ENCODE measurements around the gene PDGFD. TPM values are rescaled to one million over a fixed set of nuclear protein-coding genes. Genes with fewer than 3 reads are reported as not detected.
A peak's percentile ranks its signal among the peaks of the same experiment; 100 is the strongest.

The PDGFD gene
- total RNA-seq, 1 donor from 2014 or later = 19.6 TPM

DNA sequence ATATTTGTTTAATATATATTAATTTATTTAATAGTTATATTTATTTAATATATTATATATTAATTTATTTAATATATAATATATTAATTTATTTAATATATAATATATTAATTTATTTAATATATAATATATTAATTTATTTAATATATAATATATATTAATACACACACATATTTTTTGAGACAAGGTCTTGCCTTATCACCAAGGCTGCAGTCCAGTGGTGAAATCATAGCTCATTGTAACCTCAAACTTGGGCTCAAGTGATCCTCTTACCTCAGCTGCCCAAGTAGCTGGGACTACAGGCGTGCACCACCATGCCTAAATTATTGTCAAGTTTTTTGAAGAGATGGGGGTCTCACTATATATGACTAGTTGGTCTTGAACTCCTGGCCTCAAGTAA, 178.9 kb downstream of the PDGFD start:
- DNase-seq (ENCODE audit: low spot score) (no peak), ATAC-seq (no peak)
- intact Hi-C loops (cut with DNase I) = no loop called here

DNA sequence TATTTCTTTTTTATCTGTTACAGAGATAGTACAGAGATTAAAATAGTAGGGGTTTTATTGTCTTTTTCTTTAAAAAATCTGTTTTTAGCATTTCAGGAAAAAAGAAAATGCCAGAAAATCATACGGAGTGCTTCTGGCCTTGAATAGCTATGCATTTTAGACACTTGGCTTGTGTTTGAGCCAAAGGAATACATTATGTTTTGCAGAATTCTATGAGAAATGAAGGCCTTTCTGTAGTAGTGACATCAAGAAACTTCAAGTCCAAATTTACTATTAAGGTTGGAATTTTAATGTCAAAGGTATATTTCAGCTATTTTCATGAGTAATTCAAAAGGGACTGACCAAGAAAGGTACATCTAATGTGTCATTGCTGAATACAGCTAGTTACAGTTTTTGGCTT, 183.8 kb downstream of the PDGFD start:
- intact Hi-C loops (cut with DNase I) = no loop called here
- DNase-seq (ENCODE audit: low spot score) (no peak), ATAC-seq (no peak)

DNA sequence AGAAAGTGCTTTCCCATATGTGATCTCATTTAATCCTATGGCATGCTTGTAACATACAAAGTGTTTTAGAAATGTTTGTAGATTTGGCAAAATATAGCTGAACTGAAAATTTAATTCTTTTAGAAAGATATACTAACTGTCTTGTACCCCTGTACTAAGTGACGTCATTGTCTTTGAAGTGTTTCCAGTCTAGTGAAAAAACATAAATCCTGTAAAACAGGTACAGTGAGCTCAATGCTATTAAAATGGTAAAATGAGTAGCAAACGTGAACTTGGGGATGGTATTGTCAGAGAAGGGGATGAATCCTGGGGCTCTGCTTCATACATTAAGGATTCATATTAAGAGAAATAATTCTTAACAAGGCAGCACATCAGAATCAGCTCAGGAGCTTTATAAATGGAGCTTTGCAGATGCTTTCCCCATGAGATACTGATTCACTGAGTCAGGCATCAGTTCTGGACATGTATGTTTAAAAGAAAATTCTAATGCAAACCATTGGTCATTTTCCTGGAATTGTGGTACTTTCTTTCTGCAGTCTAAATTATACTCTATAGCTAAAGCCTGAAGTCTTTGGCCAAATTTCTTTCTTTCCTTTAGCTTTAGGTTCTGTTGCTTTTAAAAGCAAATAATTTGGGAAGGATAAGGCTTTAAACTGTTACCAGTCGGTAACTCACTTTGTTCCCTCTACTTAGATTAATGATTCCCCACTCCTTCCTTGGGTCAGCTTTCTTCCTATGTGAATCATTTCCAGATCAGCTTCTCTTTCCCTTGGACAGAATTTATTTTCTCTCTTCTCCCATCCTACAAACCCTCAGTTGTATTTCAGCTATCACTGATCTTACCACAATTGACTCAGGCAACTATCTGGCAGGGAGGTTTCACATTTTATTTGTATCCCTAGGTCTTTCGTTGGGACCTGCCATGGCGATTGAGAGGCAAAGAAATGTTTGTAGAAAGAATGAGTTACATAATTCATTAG, 185.0 kb downstream of the PDGFD start:
- DNase-seq (ENCODE audit: low spot score) (no peak), ATAC-seq (no peak)
- intact Hi-C loops (cut with DNase I) = no loop called here

DNA sequence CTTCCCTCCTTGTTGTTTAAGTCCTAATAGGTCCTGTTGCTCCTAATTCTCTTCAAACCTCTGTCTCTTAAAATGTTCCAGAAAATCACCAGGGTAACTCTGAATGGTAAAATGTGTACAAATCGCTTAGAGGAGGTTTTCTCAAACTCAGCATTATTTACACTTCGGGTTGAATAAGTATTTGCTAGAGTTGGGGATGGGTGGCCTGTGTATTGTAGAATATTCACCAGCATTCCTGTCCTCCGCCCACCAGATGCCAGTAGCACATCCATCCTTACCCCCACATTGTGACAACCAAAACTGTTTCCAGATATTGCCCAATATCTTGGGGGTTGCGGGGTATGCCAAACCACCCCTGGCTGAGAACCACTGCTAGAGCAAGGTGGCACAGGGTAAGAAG, 191.9 kb downstream of the PDGFD start:
- intact Hi-C loops (cut with DNase I) = no loop called here
- DNase-seq (ENCODE audit: low spot score) (no peak), ATAC-seq (no peak)

DNA sequence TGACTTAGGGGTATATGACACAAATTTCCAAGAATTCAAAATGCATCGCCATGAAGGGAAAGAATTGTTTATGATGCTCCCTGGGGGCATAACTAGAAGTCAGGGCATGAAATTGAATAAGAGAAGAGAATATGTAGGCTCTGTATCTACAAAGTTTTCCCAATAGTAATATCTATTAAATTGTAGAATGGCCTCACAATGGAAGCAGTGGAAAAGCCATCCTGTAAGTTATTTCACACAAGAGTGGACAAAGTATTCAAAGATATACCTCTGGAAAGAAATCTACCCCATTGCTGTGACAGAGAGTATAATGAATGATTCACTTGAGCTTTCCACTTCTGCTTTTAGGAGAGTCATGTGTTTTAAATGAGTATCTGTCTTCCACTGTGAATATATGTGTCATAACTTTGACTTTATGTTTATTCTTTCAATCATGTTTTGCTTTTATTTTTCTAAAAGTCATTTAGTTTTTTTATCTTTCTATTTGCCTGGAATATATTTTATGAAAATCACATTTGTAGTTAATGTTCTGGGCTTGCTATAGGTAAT, 193.2 kb downstream of the PDGFD start:
- intact Hi-C loops (cut with DNase I) = no loop called here
- ATAC-seq = no peak

DNA sequence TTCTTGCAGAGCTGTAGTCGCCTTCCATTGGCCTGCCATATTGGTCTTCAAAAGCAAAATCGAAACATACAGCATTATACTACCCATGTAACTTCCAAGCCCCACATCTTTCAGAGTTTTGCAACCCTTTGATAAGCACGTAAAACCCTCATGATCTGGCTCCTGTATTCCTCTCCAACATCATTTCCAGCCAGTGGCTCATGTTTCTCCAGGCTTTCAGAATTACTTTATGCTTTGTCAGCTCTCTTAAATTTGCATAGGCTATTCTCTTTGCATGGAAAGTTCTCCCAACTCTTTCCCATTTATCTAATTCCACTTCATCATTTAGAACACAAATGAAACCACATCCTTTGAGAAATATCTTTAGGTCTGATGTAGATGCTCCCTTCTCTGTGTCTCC, 195.3 kb downstream of the PDGFD start:
- DNase-seq (ENCODE audit: low spot score) = no peak
- intact Hi-C loops (cut with DNase I) = no loop called here
- no peak for ATAC-seq

More for the DNA sequence above, 193.2 kb downstream of the PDGFD start:
- DNase-seq (ENCODE audit: low spot score) = no peak

DNA sequence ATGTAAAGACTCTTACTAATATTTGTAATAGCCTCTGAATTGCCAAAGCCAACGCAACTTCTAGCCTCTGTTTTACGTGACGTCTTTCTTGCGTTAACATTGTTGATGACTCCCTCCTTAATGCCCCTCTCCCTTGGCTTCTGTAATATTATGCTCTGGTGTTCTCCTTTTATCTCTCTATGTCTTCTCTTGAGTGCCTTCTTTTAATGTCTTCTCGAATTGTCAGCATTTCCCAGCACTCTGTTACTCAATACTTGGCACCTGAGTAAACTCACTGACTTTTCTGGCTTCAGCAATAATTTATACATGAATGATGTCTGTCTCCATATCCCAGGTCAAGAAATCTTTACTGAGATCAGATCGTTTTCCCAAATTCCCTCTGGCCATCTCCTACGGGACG, 196.0 kb downstream of the PDGFD start:
- intact Hi-C loops (cut with DNase I) = no loop called here
- ATAC-seq (no peak), DNase-seq (ENCODE audit: low spot score) (no peak)

DNA sequence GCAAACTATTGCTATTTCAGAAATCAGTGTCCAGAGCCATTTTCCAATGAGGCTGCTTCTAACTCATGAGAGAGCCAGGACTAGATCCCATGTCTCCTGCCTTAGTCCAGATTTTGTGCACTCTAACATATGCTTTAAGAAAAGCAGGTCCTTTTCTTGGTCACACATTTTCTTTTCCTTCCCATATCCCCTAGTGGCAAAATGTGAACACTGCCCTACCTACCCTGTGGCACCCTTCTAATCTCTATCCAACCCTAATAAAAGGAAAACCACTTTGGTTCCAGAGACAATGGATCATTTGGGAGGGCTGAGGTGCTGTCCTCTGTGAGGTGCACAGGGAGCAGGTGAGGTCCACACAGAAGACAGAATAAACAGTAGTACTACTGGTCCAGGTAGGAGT, 199.6 kb downstream of the PDGFD start:
- intact Hi-C loops (cut with DNase I) = no loop called here
- DNase-seq (ENCODE audit: low spot score) = no peak
- no peak for ATAC-seq

DNA sequence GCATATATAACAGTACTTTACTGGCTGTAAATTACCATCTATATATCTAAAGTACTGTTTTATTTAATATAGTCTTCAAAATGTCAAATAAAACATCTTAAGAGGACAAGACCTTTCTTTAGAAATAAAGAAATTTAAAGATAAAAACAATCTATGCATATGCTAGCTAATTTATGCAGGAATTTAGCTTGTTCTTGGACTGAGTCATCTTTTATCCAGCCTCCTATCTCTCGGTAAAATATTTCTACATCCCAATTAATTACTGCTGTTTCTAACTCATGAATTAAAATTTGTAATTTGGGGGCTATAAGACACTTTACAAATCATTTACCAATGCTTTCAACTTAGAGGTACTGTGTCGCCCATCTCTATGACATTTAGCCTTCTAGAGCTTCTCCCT, 200.3 kb downstream of the PDGFD start:
- no peak for ATAC-seq
- no peak for DNase-seq (ENCODE audit: low spot score)
- intact Hi-C loops (cut with DNase I) = no loop called here

DNA sequence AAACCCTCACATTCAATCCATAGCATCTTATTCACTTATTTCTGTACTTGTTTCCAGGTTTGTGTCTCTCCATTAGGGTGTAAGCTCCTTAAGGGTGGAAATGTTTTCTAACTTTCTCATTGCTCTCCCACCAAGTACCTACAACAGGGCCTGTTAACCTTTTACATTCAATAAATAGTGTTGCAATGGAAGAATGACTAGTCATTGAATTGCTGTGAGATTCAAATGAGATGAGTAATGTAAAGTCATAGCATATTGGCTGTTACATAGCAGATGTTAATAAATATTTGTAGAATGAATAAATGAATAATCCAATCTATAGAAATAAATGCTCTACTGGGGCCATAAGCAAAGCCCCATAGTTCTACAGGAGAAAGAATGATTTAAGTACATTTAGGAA, 202.9 kb downstream of the PDGFD start:
- ATAC-seq (no peak), DNase-seq (ENCODE audit: low spot score) (no peak)
- intact Hi-C loops (cut with DNase I) = no loop called here

DNA sequence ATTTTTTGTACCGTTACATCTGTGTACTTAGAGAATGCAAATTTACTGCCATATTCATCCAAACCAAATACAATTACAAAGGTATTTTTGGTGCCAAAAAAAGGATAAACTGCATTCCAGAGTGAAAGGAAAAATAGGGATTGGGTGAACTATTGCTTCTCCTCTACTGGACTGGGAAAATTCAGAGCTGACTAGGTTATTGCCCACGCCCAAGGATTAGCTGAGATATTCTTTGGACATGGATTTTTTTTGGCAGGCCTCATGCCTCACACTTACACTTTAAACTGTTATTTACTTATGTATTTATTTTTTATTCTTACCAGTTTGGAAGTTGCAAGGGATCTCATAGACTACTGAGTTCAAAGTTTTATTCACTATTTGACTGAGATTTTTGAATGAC, 203.8 kb downstream of the PDGFD start:
- no peak for DNase-seq (ENCODE audit: low spot score)
- no peak for ATAC-seq
- intact Hi-C loops (cut with DNase I) = no loop called here

DNA sequence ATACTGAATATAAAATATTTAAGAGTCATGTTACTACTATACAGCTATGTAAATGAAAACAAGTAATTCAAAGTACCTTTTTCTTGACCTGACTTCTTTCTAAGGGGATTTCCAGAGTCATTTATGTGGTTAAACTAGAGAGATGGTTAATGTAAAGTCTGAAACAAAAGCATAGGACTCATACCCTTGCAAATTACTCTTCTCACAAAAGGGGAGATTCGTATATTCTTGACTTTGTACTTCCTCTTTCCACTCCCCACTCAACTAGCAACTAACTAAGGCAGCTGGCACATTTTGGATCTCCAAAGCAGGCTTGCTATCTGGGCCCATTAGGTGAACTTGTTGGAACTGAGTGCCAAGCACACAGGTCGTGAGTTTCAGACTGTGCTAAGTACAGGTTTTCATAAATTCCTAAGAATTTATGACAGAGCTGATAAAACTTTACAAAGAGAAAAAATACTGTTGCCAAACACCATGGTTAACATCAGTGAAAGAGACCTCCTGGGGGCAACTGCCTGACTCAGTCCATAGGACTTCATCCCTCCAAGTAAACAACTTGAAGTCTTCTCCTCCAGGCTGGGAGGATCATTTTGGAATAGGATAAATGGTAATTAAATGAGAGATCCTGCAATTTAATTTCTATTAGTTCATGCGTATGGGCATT, 204.5 kb downstream of the PDGFD start:
- intact Hi-C loops (cut with DNase I) = no loop called here
- ATAC-seq (no peak), DNase-seq (ENCODE audit: low spot score) (no peak)

DNA sequence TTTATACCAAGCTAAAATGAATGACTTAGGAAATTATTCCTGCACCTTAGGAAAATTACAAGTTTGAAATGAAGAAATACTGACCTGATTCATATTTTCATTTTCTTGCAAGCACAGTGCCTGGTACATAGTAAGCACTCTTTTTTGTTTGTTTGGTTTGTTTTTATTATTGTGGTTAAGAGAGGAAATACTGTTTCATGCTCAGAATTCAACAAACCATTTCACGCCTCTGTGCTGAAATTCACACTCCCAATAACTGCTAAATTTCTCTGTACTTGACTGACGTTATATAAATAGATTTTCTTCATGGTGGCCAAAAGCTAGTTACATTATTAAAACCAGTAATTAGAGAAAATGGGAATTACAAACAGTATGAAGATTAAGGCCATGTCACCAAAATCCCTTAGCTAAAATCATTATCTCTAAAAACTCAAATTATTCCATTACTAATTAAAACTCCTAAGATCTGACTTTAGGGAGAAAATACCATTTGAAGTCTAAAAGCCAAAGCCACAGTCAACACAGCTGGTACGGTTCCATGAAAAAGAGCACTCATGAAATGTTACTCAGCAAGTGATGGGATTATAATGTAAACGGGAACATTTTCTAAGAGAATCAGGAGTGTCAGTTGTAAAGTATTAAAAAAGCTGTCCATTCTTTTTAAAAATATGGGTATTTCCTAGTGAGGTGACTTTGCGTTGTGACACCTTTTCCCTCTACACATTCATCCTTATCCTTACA, 205.3 kb downstream of the PDGFD start:
- no peak for ATAC-seq
- intact Hi-C loops (cut with DNase I) = no loop called here

DNA sequence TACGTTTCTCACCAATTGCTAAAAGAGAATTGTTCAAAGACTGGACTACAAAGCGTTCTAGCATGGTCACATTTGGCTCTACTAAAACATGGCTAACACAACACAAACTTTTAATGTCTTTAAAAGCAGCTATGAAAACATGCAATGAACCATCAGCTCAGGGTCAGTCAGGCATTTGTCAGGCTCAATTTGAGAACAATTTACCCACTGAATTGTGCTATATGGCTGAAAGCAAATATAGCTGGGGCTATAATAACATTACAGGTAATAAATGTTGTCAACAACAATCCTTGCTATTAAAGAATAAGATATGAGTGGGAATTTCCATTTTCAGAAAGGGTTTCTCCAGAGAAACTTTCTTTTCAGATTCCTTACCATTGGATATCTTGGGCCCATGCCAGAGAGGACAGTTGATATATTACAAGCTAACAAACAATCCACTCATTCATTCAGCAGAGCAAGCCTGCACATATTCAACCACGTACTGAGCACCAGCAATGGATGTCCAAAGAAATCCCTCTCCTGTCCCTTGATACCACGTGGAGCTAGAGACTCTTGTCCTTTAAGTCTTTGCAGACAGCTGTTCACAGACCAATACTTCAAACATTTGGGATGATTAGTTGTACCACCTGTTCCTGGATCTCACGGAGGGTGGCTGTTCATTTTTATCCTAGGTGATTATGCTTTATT, 210.0 kb downstream of the PDGFD start:
- DNase-seq (ENCODE audit: low spot score) (no peak), ATAC-seq (peak; percentile 59)
- intact Hi-C loops (cut with DNase I) = no loop called here

More for the DNA sequence above, 205.3 kb downstream of the PDGFD start:
- DNase-seq (ENCODE audit: low spot score) = no peak

DNA sequence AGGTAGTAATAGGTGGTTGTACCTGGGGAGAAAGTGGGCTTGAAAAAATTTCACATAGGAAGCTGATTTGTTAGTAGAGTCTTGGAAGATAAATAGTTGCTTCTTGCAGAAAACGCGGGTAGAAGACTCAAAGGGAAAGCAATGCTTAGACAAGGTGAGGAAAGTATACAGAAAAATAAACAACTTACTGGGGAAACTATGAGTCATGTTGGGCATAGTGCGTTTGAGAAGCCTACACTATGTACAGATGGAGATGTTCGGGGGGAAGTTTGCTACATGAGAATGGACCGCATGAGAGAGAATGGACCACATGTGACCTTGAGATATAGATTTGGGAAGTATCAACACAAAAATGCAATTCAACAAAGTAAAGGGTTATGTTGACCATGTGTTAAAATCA, 214.2 kb downstream of the PDGFD start:
- intact Hi-C loops (cut with DNase I) = no loop called here
- DNase-seq (ENCODE audit: low spot score) (no peak), ATAC-seq (no peak)

DNA sequence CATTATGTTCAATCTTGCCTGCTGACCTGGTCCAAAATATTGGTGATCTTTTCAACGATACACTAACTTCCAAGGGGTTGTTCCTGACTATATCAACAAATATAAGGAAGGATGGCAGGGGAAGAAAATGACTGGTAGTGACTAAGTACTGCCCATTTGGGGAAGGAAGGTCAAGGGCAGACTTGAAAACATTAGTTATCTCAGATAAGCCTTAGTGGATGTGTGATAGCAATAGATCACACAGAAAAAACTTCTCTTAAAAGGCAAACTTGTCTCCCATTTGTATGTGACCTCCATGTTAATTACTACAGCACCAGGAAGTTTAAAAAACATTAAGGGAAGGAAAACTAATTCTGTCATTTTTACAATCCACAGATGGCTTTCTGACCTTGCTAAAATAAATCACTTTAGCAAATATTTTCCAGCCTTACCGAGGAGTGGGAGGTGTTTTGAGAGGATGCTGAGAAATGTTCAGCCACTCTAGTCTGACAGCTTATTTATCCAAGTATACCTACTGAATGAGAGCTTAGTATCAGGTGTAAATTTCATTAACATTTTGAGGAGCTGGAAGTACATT, 215.7 kb downstream of the PDGFD start:
- DNase-seq (ENCODE audit: low spot score) = no peak
- ATAC-seq = no peak
- intact Hi-C loops (cut with DNase I) = no loop called here

DNA sequence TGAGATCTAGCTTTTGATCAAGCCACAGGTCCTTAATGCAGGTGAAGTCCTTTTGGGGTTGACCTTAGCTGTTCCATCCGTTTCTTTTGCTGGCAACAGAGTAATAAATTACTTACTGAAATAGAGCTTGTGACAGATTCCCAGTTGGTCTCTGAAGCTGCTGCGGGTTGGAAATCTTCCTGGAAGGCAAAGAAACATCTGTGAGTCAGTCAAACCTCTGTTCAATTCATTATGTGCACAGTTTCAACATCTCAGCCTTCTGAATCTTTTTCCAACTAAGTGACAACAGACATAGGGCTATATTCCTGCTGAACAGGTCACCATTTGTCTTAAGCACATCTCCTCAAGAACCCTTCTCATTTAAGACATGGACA, 216.4 kb downstream of the PDGFD start:
- ATAC-seq (peak; percentile 73), DNase-seq (ENCODE audit: low spot score) (no peak)
- intact Hi-C loops (cut with DNase I) = no loop called here

DNA sequence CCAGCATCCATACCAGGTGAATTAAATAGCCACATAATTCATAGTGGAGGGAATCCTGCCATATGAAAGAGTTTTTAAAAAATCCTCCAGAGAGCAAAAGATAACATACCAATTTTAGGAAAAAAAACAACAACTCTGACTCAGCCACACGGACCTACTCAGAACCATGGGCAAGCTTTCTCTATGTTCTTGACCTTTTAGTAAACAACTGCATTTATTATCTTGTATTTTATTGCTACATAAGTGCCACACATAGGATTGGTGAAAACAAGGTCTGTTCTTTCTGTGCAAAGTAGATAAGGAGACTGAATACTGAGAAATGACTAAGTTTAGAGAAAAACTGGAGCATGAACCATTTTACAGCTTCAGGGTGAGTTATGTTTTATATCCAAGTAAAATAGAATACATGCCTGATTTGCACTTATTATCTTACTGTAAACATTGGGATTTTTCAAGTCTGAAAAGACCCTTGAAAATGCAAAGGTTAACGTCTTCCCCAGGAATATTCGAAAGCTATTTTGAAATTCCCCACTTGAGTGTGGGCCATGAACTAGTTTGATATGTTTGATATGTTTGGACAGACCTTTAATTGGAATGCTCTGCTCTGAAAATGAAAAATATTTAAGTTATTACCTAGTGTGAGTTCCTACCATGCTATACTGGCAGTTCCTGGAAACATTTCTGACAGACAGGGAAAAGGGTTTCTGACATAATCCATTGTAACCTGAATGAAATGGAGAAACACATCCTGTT, 217.0 kb downstream of the PDGFD start:
- DNase-seq (ENCODE audit: low spot score) = no peak
- intact Hi-C loops (cut with DNase I) = no loop called here
- ATAC-seq = peak; percentile 27

Measured in sciatic nerve (tissue), 2 donors.